T-helper 1 cell treated with Interleukin-12 subunit alpha and Interleukin-12 subunit beta and Interleukin-4 antibody, amounts not matched to agents 30 μg/mL and 1 μg/mL, for 36 hours (primary cell): ENCODE results near the gene TPRA1.

Experiments
- H3K27ac Mint-ChIP-seq: one replicate; pipeline ENCODE4 v1.8.0; 2021; ENCODE audit warnings: mild to moderate bottlenecking, mixed read lengths
- H3K27me3 Mint-ChIP-seq: one replicate; pipeline ENCODE4 v1.8.0; 2021; ENCODE audit warnings: low read depth, mixed read lengths
- H3K36me3 Mint-ChIP-seq: one replicate; pipeline ENCODE4 v1.8.0; 2021; ENCODE audit warnings: low read depth, mixed read lengths
- H3K4me1 Mint-ChIP-seq: one replicate; pipeline ENCODE4 v1.8.0; 2021; ENCODE audit warnings: low read depth, mixed read lengths
- H3K4me3 Mint-ChIP-seq: one replicate; pipeline ENCODE4 v1.8.0; 2021; ENCODE audit warnings: mild to moderate bottlenecking, moderate library complexity, mixed read lengths
- H3K9me3 Mint-ChIP-seq: one replicate; pipeline ENCODE4 v1.8.0; 2021; ENCODE audit warnings: mixed read lengths

The TPRA1 gene

DNA sequence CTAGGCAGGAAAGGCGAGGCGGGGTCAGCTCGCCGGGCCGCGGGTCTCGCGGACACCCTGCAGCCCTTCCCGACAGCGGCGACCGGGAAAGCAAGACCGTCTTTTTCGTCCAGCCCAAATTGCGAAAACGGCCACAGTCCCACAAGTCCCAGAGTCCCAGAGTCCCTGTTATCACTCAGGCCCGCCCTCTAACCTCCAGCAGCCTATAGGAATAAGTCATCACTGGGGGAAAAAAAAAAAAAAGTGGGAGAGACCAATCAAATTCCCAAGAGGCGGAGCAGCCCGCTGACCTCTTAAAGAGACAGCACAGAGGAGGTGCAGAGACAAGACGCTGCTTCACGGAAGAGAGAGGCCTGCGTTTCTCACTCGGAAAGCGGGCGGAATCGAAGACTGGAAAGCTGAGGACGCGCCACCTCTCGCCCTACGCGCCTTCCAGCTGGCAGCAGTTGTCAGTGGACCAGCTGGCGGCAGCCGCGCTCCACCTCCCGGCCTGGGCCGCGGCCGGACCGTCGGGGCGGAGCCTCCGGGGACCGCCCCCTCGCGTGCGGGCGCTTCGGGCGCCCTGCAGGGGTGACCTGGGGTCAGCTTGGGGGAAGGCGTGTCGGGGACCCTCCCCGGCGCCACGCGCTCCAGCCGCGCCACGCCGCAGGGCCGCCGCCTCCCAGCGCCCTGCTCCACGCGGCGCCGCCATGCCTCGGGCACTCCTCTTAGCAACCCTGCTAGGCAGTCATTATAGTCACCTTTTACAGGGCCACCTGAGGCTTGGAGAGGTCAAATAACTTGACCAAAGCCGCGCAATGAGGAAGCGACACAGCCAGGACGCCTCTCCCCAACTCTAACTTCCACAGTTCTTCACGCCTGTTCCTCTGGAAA, at the start of gene TPRA1:
Gene TPRA1, minus strand, starts transcription at position 141 of the 873 bp plus-strand sequence. CDS start 10,587 bp downstream, outside the sequence.
- Mint-ChIP-seq H3K27me3 (no peaks in the 10 kb centered on the region), H3K27ac (peak within 1 kb of the TSS; percentile 96), H3K4me3 (peak within 1 kb of the TSS; percentile 92), H3K9me3 (no peaks in the 10 kb centered on the region), H3K36me3 (no peaks in the 10 kb centered on the region), H3K4me1 (peaks cover 31% of the 10 kb centered on the region)

DNA sequence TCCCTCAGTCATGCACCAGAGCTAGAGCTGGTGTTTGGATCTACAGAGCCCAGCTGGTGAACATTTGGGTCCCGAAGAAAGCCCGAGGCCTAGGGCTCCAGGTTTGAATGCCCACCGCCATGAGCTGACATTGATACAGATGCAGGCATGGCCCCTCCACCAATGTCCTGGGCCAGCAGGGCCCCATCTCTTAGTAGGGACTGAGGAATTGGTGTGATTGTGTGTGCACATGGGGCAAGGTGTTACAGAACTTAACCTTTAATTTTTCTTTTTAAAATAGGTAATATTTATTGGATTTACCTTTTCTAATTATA, 49.5 kb upstream of the TPRA1 start:
- peaks cover 16% of the 10 kb centered on the region for H3K4me1 Mint-ChIP-seq
- no peak overlapping the region for H3K4me3 Mint-ChIP-seq
- H3K9me3 Mint-ChIP-seq = no peaks in the 10 kb centered on the region
- H3K36me3 Mint-ChIP-seq = no peaks in the 10 kb centered on the region
- peaks cover 6% of the 10 kb centered on the region for H3K27me3 Mint-ChIP-seq
- H3K27ac Mint-ChIP-seq = no peak overlapping the region

- Mint-ChIP-seq H3K9me3 (no peaks in the 10 kb centered on the region), H3K4me3 (no peak overlapping the region), H3K36me3 (no peaks in the 10 kb centered on the region), H3K4me1 (peaks cover 16% of the 10 kb centered on the region), H3K27me3 (peaks cover 9% of the 10 kb centered on the region), H3K27ac (no peak overlapping the region)
These were observed 48.9 kb upstream of the TPRA1 start for GRCh38 chr3:127639173-127640041.

DNA sequence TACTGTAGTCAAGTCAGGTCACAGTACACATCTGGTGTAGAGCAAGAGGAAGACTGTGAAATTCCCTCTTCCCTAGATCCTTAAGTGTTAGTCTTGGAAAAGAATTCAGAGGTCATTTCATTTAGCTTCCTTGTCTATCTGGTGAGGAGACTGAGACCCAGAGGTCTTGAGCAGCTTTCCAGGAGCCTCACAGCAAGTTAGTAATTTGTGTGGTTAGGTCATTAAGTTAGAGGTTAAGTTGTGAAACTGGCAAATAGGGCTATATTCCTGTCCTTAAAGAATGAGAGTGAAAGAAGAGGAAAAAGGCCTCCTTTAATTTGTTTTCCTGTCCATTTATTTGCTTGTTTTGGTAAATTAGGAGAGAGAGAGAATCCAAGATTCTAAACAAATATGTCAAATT, 47.4 kb upstream of the TPRA1 start:
- peaks cover 16% of the 10 kb centered on the region for H3K4me1 Mint-ChIP-seq
- no peaks in the 10 kb centered on the region for H3K9me3 Mint-ChIP-seq
- no peak overlapping the region for H3K27ac Mint-ChIP-seq
- peaks cover 18% of the 10 kb centered on the region for H3K27me3 Mint-ChIP-seq
- no peaks in the 10 kb centered on the region for H3K36me3 Mint-ChIP-seq
- no peak overlapping the region for H3K4me3 Mint-ChIP-seq

DNA sequence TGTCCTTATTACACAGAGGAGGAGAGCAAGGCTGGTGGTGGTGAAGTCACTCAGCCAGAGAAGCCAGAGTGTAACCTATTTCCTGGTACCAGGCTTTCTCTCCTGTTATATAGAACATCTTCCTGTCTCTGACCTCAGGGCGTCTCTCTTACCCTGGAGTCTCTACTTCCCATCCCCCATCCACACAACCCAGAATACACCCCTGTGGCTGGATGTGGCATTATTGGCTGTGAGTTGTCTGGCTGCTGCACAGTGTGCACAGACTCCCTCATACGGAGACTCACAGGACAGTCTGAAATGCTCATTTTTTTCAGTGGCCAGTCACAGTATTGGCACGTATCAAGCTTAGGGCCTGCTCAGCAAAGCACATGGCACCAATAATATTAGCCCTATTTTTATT, 47.0 kb upstream of the TPRA1 start:
- no peaks in the 10 kb centered on the region for H3K36me3 Mint-ChIP-seq
- H3K9me3 Mint-ChIP-seq = no peaks in the 10 kb centered on the region
- H3K27me3 Mint-ChIP-seq = peaks cover 18% of the 10 kb centered on the region
- peak overlapping the region; percentile 6 for H3K4me3 Mint-ChIP-seq
- peaks cover 16% of the 10 kb centered on the region for H3K4me1 Mint-ChIP-seq
- H3K27ac Mint-ChIP-seq = peak overlapping the region; percentile 27

GRCh38 chr3:127634653-127635052, 44.1 kb upstream of the TPRA1 start:
- Mint-ChIP-seq H3K27ac (no peak overlapping the region), H3K4me3 (no peak overlapping the region), H3K27me3 (peaks cover 39% of the 10 kb centered on the region), H3K36me3 (peaks cover 2% of the 10 kb centered on the region), H3K4me1 (peaks cover 24% of the 10 kb centered on the region), H3K9me3 (no peaks in the 10 kb centered on the region)

DNA sequence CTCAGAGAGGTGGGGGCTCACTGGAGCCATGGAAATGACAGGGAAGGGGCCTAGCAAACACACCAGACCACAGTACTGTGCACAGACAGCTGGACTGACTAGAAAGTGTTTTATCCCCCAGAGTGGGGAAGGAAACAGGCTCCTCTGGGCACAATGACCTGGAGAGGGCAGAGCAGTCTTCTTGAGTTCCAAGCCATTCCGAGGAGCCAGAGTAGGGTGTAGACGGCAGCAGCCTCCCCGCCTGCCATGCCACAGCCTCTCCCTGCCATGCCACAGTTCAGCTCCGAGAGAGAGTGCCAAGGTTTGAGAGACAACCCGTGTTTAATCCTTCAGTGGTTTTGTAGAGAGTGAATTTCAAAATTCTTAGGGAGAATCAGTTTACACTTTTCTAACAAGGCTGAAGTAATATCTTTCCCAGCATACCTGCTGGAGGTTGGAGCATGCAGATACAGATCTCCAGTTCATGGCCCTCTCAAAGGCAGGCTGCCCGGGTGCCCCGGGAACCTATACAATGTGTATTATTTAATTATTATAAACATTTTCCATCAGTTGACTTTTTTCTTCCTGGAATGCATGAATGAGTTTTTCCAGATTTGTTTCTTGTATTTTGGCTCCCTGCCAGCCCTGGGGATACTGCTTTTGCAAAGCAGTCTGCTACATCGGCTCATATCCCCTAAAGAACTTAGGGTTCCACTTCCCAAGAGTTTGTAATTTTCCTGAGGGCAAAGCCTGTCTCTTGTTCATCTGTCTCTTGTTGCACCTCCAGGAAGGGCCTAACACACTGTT, 41.7 kb upstream of the TPRA1 start:
- Mint-ChIP-seq H3K9me3 (no peaks in the 10 kb centered on the region), H3K4me1 (peaks cover 16% of the 10 kb centered on the region), H3K4me3 (no peak overlapping the region), H3K27ac (no peak overlapping the region), H3K36me3 (peaks cover 3% of the 10 kb centered on the region), H3K27me3 (peaks cover 58% of the 10 kb centered on the region)

DNA sequence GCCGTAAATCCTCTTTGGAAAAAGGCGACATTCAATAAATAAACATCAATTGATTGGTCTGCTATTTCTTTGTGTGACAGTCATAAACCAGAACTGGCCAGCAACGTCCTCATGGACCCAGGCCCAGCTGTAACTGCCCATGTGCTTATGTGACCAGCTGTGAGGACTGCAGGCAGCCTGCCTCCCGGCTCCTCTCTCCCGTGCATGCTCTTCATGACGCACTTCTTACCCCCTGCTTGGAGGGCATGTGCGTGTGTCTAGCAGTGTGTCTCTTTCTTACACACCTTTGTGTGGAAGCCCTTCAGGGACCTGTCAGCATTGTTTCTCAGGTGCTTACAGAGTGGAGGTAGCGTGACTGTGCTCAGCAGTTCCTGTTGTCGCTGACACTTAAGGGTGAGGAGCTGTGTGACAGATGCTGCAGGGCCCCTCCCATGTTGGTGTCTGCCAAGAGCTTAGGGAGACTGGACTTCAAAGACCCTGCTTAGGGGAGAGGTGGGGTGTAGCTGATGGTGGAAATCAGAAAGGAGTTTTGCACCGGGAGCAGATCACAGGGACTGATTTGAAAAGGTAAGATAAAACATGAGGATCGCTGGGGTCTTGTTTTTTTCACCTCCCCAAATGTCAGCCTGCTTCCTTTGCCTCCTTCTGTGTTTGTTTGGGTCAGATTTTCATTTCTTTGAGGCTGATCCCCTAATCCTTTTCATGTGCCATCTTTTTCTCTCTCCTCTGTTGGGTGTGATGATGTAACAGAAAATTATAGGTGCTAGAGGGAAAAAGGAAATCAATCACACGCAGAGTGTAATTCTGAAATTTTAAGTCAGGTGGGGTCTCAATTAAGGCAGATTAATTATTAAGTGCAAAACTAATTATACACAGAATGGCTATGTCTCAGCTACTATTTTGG, 40.5 kb upstream of the TPRA1 start:
- no peaks in the 10 kb centered on the region for H3K9me3 Mint-ChIP-seq
- H3K27me3 Mint-ChIP-seq = peaks cover 70% of the 10 kb centered on the region
- H3K27ac Mint-ChIP-seq = no peak overlapping the region
- no peak overlapping the region for H3K4me3 Mint-ChIP-seq
- peaks cover 13% of the 10 kb centered on the region for H3K4me1 Mint-ChIP-seq
- peaks cover 3% of the 10 kb centered on the region for H3K36me3 Mint-ChIP-seq

GRCh38 chr3:127629467-127630403, 39.2 kb upstream of the TPRA1 start:
- Mint-ChIP-seq H3K9me3 (no peaks in the 10 kb centered on the region), H3K4me3 (peak overlapping the region; percentile 78), H3K36me3 (peaks cover 3% of the 10 kb centered on the region), H3K27ac (peak overlapping the region; percentile 33), H3K4me1 (peaks cover 13% of the 10 kb centered on the region), H3K27me3 (peaks cover 70% of the 10 kb centered on the region)

- H3K36me3 Mint-ChIP-seq = peaks cover 3% of the 10 kb centered on the region
- peak within 1 kb of the TSS; percentile 33 for H3K27ac Mint-ChIP-seq
- no peaks in the 10 kb centered on the region for H3K9me3 Mint-ChIP-seq
- peaks cover 69% of the 10 kb centered on the region for H3K27me3 Mint-ChIP-seq
- peak within 1 kb of the TSS; percentile 78 for H3K4me3 Mint-ChIP-seq
- peaks cover 13% of the 10 kb centered on the region for H3K4me1 Mint-ChIP-seq
These were observed 38.4 kb upstream of the TPRA1 start, which contains the start of gene PODXL2 for GRCh38 chr3:127628788-127629466. TSS of gene PODXL2 (plus strand) at chr3:127629185. CDS start at chr3:127629220, 35 bp downstream.

- peak overlapping the region; percentile 78 for H3K4me3 Mint-ChIP-seq
- no peak overlapping the region for H3K27ac Mint-ChIP-seq
- H3K4me1 Mint-ChIP-seq = peaks cover 13% of the 10 kb centered on the region
- H3K36me3 Mint-ChIP-seq = peaks cover 3% of the 10 kb centered on the region
- H3K27me3 Mint-ChIP-seq = peaks cover 64% of the 10 kb centered on the region
- H3K9me3 Mint-ChIP-seq = no peaks in the 10 kb centered on the region
These were observed 37.9 kb upstream of the TPRA1 start for GRCh38 chr3:127628426-127628787.

DNA sequence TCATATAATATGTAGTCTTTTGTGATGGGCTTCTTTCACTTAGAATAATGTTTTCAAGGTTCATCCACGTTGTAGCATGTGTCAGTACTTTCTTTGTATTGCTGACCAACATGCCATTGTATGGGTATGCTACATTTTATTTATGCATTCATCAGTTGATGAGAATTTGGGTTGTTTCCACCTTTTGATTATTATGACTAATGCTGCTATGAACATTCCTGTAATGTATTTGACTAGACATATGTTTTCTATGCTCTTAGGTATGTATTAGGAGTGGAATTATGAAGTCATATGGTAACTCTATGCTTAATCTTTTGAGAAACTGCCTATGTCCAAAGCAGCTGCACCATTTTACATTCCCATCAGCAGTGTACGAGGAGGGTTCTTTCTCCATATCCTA, 35.3 kb upstream of the TPRA1 start:
- Mint-ChIP-seq H3K4me3 (no peak overlapping the region), H3K4me1 (peaks cover 13% of the 10 kb centered on the region), H3K27me3 (peaks cover 46% of the 10 kb centered on the region), H3K9me3 (no peaks in the 10 kb centered on the region), H3K27ac (no peak overlapping the region), H3K36me3 (peaks cover 17% of the 10 kb centered on the region)
